Fibroblast of skin of right biceps (primary cell): Measurements from ENCODE around the gene PRC1.
"Not testable (repeated sequence)": the region's sequence is repeated elsewhere in the genome, so short reads cannot be mapped to it uniquely, and the experiment has no call there.

Experiments
- DNase-seq: peaks from one replicate; pipeline ENCODE4 v3.0.0-alpha.2; 2013

Gene PRC1

GRCh38 chr15:90994417-90995311 lies at the start of gene PRC1:
PRC1 (minus strand) TSS chr15:90994535; CDS start chr15:90994417, 118 bp downstream.
- peak; percentile 98 for DNase-seq

DNA sequence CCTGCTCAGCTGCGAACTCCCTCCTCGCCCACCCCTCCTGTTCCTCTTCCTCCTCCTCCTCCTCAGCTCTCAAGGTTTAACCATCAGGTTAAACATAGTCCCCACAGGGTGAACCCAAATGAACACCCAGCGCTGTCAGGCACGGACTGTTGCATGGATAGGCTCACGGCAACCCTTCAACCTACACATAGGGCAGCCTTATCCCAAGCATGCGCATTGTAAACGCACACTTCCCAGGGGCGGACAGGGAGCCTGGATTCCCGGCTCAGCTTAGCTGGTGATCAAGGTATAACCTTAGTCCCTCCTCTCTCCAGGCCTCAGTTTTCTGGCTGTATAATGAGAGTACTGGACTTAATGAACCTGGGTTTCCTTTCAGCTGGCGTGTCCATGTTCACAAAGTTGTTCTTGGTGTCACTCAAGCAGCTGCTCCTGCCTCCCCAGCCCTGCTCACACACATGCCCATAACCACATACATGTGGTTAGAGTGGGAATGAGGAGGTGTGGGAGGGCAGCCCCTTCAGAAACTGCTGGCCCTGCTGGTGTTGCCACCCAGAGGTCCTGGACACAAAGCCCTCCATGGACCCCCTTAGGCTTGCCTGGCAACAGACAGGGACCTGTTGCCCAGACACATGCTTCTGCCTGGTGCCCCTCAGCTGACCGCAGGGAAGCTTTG lies 49.0 kb upstream of the PRC1 start:
- no peak for DNase-seq

- no peak for DNase-seq
These were observed 46.5 kb upstream of the PRC1 start for GRCh38 chr15:91040856-91041255.

DNA sequence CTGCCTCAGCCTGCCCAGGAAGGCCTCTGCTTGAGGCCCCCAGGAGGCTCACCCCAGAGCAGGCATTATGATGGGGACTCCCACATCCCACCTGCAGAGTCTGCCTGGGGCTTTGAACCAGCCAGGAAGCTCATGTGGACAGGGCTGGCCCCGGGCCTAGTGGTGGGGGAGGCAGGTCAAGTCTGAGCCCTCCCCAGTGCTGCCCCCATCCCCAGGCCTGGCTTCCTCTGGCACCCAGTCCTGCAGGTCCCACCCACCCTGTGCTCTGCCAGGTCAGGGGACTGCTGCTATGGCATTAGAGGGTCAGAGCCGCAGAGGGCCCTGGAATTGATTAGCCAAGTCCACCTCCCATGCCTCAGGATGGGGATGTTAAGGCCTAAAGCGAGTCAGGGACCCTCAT lies 45.7 kb upstream of the PRC1 start:
- DNase-seq: no peak

GRCh38 chr15:91032919-91033803 lies 38.8 kb upstream of the PRC1 start:
- DNase-seq: peak; percentile 7

GRCh38 chr15:91031796-91032195 lies 37.5 kb upstream of the PRC1 start:
- no peak for DNase-seq

DNA sequence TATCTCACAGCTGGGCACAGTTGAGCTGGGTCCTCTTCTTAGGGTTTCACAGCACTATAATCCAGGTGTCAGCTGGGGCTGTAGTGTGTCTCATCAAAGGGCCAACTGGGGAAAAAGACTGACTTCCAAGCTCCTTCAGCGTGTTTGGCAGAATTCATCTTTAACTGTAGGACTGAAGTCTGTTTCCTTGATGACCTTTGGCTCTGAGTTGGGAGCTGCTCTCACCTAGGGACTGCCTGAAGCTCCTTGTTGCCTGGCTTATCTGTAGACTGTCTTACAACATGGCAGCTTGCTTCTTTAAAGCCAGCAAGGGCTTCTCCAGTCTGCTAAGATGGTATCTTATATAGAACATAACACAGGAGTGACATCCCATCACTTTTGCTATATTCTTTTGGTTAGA lies 33.3 kb upstream of the PRC1 start:
- no peak for DNase-seq

- DNase-seq: no peak
These were observed 29.4 kb upstream of the PRC1 start for GRCh38 chr15:91023720-91024119.

- no peak for DNase-seq
These were observed 28.4 kb upstream of the PRC1 start for GRCh38 chr15:91022832-91023129.

DNA sequence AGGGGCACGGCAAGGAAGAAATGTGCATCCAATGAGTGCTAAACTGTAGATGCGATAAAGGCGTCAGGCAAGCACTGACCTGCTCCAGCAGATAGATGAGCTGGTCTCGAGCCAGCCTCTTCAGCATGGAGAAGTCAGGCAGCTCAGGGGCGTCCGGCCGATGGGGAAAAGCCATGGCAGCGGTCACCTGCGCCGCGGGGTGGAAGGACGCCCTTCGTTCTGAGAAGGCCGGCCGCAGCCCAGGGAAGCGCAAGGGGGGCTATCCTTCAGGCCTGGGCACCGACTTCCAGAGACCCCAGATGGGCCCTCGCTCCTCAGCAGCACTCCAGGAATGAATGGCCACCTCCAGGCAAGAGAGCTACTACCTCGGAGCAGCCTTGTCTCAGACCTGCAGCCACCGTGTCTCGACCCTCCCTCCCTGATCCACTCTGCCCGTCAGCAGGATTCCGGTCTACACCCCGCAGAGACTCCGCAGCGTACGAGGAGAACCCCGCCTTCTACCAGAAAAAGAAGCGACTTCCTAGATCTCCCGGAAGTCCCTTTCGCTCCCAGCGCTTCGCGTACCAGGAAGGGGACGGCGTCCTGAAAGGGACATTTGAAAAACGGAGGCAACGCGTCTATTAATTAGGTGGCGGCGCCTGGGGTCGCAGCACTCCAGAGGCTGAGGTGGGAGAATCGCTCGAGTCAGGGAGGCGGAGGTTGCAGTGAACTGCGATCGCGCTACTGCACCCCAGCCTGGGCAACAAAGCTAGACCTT lies 27.9 kb upstream of the PRC1 start, which contains the start of gene VPS33B:
TSS of gene VPS33B (minus strand) at position 520 of the 757 bp plus-strand sequence. CDS start at position 175, 345 bp downstream.
- DNase-seq: peak; percentile 90

DNA sequence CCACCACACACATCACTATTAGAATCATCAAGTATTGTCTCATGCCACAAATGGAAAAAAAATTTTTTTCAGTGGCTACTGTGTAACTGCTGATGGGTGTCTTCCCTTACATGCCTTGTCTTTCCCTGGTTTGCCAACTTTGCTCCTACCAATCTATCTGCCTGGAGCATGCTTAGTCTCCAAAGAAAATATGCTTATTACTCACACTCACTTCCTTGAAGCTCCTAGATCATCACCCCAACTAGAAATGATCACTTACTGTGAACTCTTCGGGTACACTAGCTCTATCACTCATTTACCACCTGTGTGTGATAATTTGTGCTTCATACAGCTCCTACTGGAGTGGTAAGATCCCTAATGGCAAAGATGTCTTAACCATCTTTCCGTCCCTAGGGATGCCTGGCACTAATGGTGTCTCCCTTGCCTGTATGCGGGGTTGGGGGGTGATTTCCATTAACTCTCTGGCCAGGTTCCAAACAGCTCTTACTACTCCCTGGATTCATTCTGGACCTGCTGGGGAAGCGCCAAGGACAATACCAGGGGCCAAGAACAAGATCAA lies 27.3 kb upstream of the PRC1 start:
- peak; percentile 23 for DNase-seq

DNA sequence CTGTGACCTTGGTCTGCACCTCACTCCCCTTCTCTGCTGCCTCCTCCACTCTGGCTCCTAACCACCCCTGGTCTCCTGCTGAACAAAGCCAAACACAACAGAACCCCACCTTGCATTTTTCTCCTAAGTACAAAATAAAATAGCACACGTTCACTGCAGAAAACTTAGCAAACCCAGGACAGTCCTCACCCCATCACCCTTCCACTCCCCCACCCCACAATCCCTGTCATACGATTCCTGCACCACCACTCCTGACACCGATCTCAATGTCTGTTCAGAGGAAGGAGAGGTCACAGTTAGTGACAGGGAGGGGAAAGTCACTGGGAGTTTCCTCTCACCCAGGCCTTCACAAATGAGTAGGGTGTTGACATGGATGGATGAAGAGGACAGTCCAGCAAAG lies 23.8 kb upstream of the PRC1 start:
- DNase-seq: no peak

- no peak for DNase-seq
These were observed 23.4 kb upstream of the PRC1 start for GRCh38 chr15:91017716-91018115.

DNA sequence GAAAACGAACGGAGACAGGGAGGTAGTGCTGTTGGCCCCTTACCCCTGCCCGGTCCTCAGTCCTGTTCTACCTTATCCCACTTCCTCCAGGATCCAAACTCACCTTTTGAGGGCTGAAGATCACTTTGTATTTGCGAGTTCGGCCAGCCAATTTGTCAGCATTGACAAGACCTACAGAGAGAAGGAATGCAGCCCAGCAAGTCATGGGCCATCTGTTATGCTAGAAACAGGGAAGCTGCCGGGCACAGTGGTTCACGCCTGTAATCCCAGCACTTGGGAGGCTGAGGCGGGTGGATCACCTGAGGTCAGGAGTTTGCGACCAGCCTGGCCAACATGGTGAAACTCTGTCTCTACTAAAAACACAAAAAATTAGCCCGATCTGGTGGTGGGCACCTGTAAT lies 19.4 kb upstream of the PRC1 start:
- not testable (repeated sequence) for DNase-seq

- DNase-seq: no peak
These were observed 12.9 kb upstream of the PRC1 start for GRCh38 chr15:91007266-91007665.

GRCh38 chr15:91001209-91001608 lies 6.9 kb upstream of the PRC1 start:
- DNase-seq: no peak

DNA sequence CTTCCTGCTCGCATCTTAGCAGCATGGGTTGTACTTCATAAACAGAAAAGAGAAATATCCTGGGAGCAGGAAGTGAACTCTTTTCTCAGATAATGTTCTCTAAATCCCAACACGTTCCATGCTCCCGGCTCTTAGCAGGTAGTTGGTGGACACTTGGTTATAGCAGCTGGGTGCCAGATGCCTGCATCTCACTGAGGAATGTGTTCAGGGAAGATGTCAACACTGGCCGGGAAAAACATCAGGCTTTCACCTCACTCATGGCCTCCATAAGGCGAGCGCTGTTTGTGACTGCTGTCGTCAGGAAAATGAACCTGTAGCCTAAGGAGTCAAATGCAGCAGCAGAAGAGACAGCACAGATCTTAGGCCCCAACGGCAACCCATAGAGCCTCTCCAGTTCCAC lies 4.4 kb upstream of the PRC1 start:
- DNase-seq: no peak

GRCh38 chr15:90994059-90994416 lies 297 bp downstream of the PRC1 start:
- DNase-seq: no peak

GRCh38 chr15:90991587-90992285 lies 2.6 kb downstream of the PRC1 start:
- no peak for DNase-seq

- no peak for DNase-seq
These were observed 3.9 kb downstream of the PRC1 start for GRCh38 chr15:90990446-90990845.

- DNase-seq: no peak
These were observed 5.1 kb downstream of the PRC1 start for GRCh38 chr15:90989040-90989768.
